A549 (cell line): ENCODE results near the gene PSAPL1. TPM values are rescaled to one million over a fixed set of nuclear protein-coding genes. Genes with fewer than 3 reads are reported as not detected.
A peak's percentile ranks its signal among the peaks of the same experiment; 100 is the strongest.

Source experiments
- ATAC-seq, 2 experiments: fragments of 200-7000 bp in 1 of 2; fragments of >200 bp in 1 of 2; cut with Nextera tagmentation in 1 of 2; cut with Tn5 transposase in 1 of 2; 3 replicates each; pipeline versions ENCODE4 v1.8.0 to v1.9.1; 2018 to 2020; ENCODE audit warnings: mild to moderate bottlenecking in 1 of 2, moderate library complexity in 1 of 2
- CTCF ChIA-PET: fragments of 300-600 bp; sonication (Branson Sonifier 250); formaldehyde crosslinking; extraction: SDS; loops from one replicate; lab custom pipeline; 2021; ENCODE audit warnings: antibody characterized with exemption, inconsistent platforms; lab: Yijun Ruan, JAX
- POLR2A ChIA-PET: fragments of 350-600 bp; formaldehyde crosslinking; extraction: SDS; loops from one replicate; lab custom pipeline; 2021; ENCODE audit warnings: antibody characterized with exemption, inconsistent platforms; lab: Yijun Ruan, JAX
- DNase-seq, 2 experiments: peaks; one replicate each; pipeline versions ENCODE4 v3.0.0 to v3.0.0-alpha.2; 2011 to 2016; ENCODE audit warnings: low read depth in 1 of 2, low spot score in 1 of 2
- FAIRE-seq: peaks from 2 replicates; lab custom pipeline; 2011; peaks lifted over from hg19 to GRCh38; lab: Jason Lieb, UNC
- H3K27ac ChIP-seq, 2 experiments: fragments of >200 bp; sonication (Bioruptor Twin); formaldehyde crosslinking; 3 replicates each; pipeline ENCODE4 v1.5.1; 2016 to 2017
- H3K4me1 ChIP-seq: fragments of >200 bp; sonication (Bioruptor Twin); formaldehyde crosslinking; 3 replicates; pipeline ENCODE4 v1.6.1; 2016
- H3K4me2 ChIP-seq: fragments of >200 bp; sonication (Bioruptor Twin); formaldehyde crosslinking; 3 replicates; pipeline ENCODE4 v1.6.1; 2016
- H3K4me3 ChIP-seq: fragments of >200 bp; sonication (Bioruptor Twin); formaldehyde crosslinking; 3 replicates; pipeline ENCODE4 v1.5.1; 2016
- H3K9me3 ChIP-seq: fragments of >200 bp; sonication (Bioruptor Twin); formaldehyde crosslinking; 3 replicates; pipeline ENCODE4 v1.6.1; 2016
- CBX2 ChIP-seq: fragments of 200-600 bp; sonication (generic); IDR thresholded peaks from 2 replicates; pipeline ENCODE4 v1.6.1; 2016; ENCODE audit warnings: low read depth, mild to moderate bottlenecking, borderline replicate concordance
- CBX8 ChIP-seq: fragments of 200-600 bp; sonication (generic); IDR thresholded peaks from 2 replicates; pipeline ENCODE4 v1.6.1; 2016
- CHD4 ChIP-seq: fragments of 200-600 bp; sonication (generic); IDR thresholded peaks from 2 replicates; pipeline ENCODE4 v1.6.1; 2016; ENCODE audit warnings: antibody characterized with exemption, mild to moderate bottlenecking, borderline replicate concordance
- E2F6 ChIP-seq: IDR thresholded peaks from 2 replicates; pipeline ENCODE4 v1.6.1; 2012; ENCODE audit warnings: low read depth, borderline replicate concordance
- EP300 ChIP-seq, 2 experiments: fragments of >200 bp; sonication (Bioruptor Twin); formaldehyde crosslinking; IDR thresholded peaks; 2 replicates in 1 of 2; 3 replicates in 1 of 2; pipeline ENCODE4 v1.6.1; 2016 to 2017
- ESRRA ChIP-seq: fragments of 150-350 bp; IDR thresholded peaks from 2 replicates; pipeline ENCODE4 v1.6.1; 2014; ENCODE audit warnings: mild to moderate bottlenecking, low read length, borderline replicate concordance
- FOSL2 ChIP-seq, 2 experiments: fragments of 450-650 bp in 1 of 2; fragments of >200 bp in 1 of 2; sonication (Bioruptor Twin) in 1 of 2; formaldehyde crosslinking; IDR thresholded peaks; 2 replicates each; pipeline versions ENCODE4 v1.5.0 to v1.6.1; 2016 to 2020; ENCODE audit warnings: mild to moderate bottlenecking in 1 of 2, moderate library complexity in 1 of 2
- GATA3 ChIP-seq: IDR thresholded peaks from 2 replicates; pipeline ENCODE4 v1.6.1; 2012; ENCODE audit warnings: borderline replicate concordance
- HOXB13 ChIP-seq: fragments of 250-450 bp; sonication (Bioruptor Pico); IDR thresholded peaks from 2 replicates; pipeline ENCODE4 v1.5.0; 2020; ENCODE audit warnings: low read depth, mild to moderate bottlenecking, moderate library complexity
- JUN ChIP-seq, 2 experiments: fragments of >200 bp; sonication (Bioruptor Twin); formaldehyde crosslinking; IDR thresholded peaks; 2 replicates in 1 of 2; 3 replicates in 1 of 2; pipeline ENCODE4 v1.6.1; 2016 to 2017
- JUNB ChIP-seq: fragments of >200 bp; sonication (Bioruptor Twin); formaldehyde crosslinking; IDR thresholded peaks from 2 replicates; pipeline ENCODE4 v1.6.1; 2016
- KDM1A ChIP-seq: fragments of 200-600 bp; sonication (generic); IDR thresholded peaks from 2 replicates; pipeline ENCODE4 v1.6.1; 2016; ENCODE audit warnings: low read depth, mild to moderate bottlenecking
- MAFK ChIP-seq: fragments of 450-650 bp; IDR thresholded peaks from 2 replicates; pipeline ENCODE4 v1.6.1; 2014; ENCODE audit not compliant: partially characterized antibody
- MAX ChIP-seq: IDR thresholded peaks from 2 replicates; pipeline ENCODE4 v1.6.1; 2012
- MAZ ChIP-seq: fragments of 150-350 bp; IDR thresholded peaks from 2 replicates; pipeline ENCODE4 v1.6.1; 2014; ENCODE audit warnings: antibody characterized with exemption, low read depth, low read length, borderline replicate concordance
- MYC ChIP-seq: IDR thresholded peaks from 2 replicates; pipeline ENCODE4 v1.6.1; 2012; ENCODE audit warnings: mild to moderate bottlenecking, inconsistent platforms, low read length, improper control_type of control experiment, borderline replicate concordance
- NFE2L2 ChIP-seq: fragments of 150-350 bp; conservative IDR thresholded peaks from 2 replicates; pipeline ENCODE4 v1.6.1; 2014; ENCODE audit warnings: low read length
- NPAS2 ChIP-seq: fragments of 250-450 bp; sonication (Bioruptor Pico); IDR thresholded peaks from 2 replicates; pipeline ENCODE4 v1.8.0; 2022; ENCODE audit warnings: mild to moderate bottlenecking, moderate library complexity, borderline replicate concordance
- NR3C1 ChIP-seq: fragments of >200 bp; sonication (Bioruptor Twin); formaldehyde crosslinking; IDR thresholded peaks from 3 replicates; pipeline ENCODE4 v1.6.1; 2017
- POLR2A ChIP-seq: IDR thresholded peaks from 2 replicates; pipeline ENCODE4 v1.6.1; 2012; ENCODE audit warnings: mild to moderate bottlenecking, low read length
- RARB ChIP-seq: fragments of 250-450 bp; sonication (Bioruptor Pico); IDR thresholded peaks from 2 replicates; pipeline ENCODE4 v1.8.0; 2021; ENCODE audit warnings: mild to moderate bottlenecking, moderate library complexity
- RFX5 ChIP-seq: fragments of 450-650 bp; IDR thresholded peaks from 2 replicates; pipeline ENCODE4 v1.7.1; 2014; ENCODE audit warnings: antibody characterized with exemption, mild to moderate bottlenecking, moderate library complexity
- RNF2 ChIP-seq: fragments of 200-600 bp; sonication (generic); IDR thresholded peaks from 2 replicates; pipeline ENCODE4 v1.6.1; 2016; ENCODE audit warnings: low read depth, mild to moderate bottlenecking, antibody characterized with exemption, moderate library complexity, borderline replicate concordance
- SMC3 ChIP-seq: fragments of >200 bp; sonication (Bioruptor Twin); formaldehyde crosslinking; IDR thresholded peaks from 3 replicates; pipeline ENCODE4 v1.6.1; 2018; ENCODE audit warnings: inconsistent platforms
- TFCP2L1 ChIP-seq: fragments of 250-450 bp; sonication (Bioruptor Pico); IDR thresholded peaks from 2 replicates; pipeline ENCODE4 v1.5.0; 2021; ENCODE audit warnings: mild to moderate bottlenecking
- TP53 ChIP-seq: fragments of 250-450 bp; sonication (Bioruptor Pico); IDR thresholded peaks from 2 replicates; pipeline ENCODE4 v1.5.0; 2021; ENCODE audit warnings: mild to moderate bottlenecking, moderate library complexity
- USF2 ChIP-seq: fragments of 450-650 bp; IDR thresholded peaks from 2 replicates; pipeline ENCODE4 v1.6.1; 2014; ENCODE audit warnings: antibody characterized with exemption
- ZC3H11A ChIP-seq: fragments of 450-650 bp; IDR thresholded peaks from 2 replicates; pipeline ENCODE4 v1.6.1; 2014; ENCODE audit warnings: antibody characterized with exemption, mild to moderate bottlenecking
- ZNF302 ChIP-seq: fragments of 250-450 bp; sonication (Bioruptor Pico); IDR thresholded peaks from 2 replicates; pipeline ENCODE4 v1.9.0; 2021; ENCODE audit warnings: inconsistent platforms, mild to moderate bottlenecking, moderate library complexity
- WGBS: methylation state at CpG from one replicate; pipeline ENCODE4 v1.1.6; 2017; ENCODE audit errors: missing lambda C conversion rate; 5-methylcytosine and 5-hydroxymethylcytosine counted together
- polyA plus RNA-seq, 4 experiments: library from polyadenylated mRNA; depleted of rRNA in 3 of 4; stranded (reverse); fragments of >200 nt; fragmentation: RNase III in 1 of 4; extraction: RNeasy Plus Mini Kit Qiagen cat#74134 plus additional on column Dnase treatment in 1 of 4; gene quantifications; 2 replicates in 3 of 4; 3 replicates in 1 of 4; pipeline ENCODE4 v1.2.3, GENCODE V29; 2011 to 2017
- TF ChIP-seq, protein P1 (sequence below): fragments of 250-450 bp; sonication (Bioruptor Pico); IDR thresholded peaks from 2 replicates; pipeline ENCODE4 v1.5.0; 2021; ENCODE audit warnings: mild to moderate bottlenecking, moderate library complexity, borderline replicate concordance
- TF ChIP-seq, protein P2 (sequence below): IDR thresholded peaks from 2 replicates; pipeline ENCODE4 v1.6.1; 2012

The PSAPL1 gene
- polyA plus RNA-seq, 2 of the 4 experiments (the other 2 are of a cell fraction): 0.04 to 0.05 TPM

GRCh38 chr4:7451800-7452199 lies 17.1 kb upstream of the PSAPL1 start:
- DNase-seq (no peak), ATAC-seq (0 out of 6 replicates have a peak, but pooled peaks have one; percentile 23 to 33), FAIRE-seq (no peak)
- POLR2A ChIA-PET: no interaction called here
- Histone ChIP-seq H3K4me1 (no peaks in the 10 kb centered on the region), H3K27ac (no peak overlapping the region), H3K9me3 (no peaks in the 10 kb centered on the region), H3K4me3 (no peak overlapping the region), H3K4me2 (no peak overlapping the region)
- CTCF ChIA-PET: interaction anchor here (0.9 kb wide), 1 partner anchor 232 kb away, joined by 4 read pairs; no protein-coding TSS in a partner anchor
- TF ChIP-seq GATA3 (no peak), KDM1A (no peak), MYC (no peak), E2F6 (no peak), EP300 (IDR thresholded peaks at IDR 0.05) (no peak), JUNB (no peak), RARB (CRISPR knock-in tag) (no peak), RNF2 (no peak), SMC3 (no peak), NR3C1 (no peak), MAFK (no peak), FOSL2 (IDR thresholded peaks at IDR 0.05) (no peak), FOSL2 (CRISPR knock-in tag; IDR thresholded peaks at IDR 0.05) (no peak), MAZ (no peak), ESRRA (no peak), NFE2L2 (no peak), HOXB13 (no peak), TP53 (no peak)
- TF ChIP-seq, protein P1, sequence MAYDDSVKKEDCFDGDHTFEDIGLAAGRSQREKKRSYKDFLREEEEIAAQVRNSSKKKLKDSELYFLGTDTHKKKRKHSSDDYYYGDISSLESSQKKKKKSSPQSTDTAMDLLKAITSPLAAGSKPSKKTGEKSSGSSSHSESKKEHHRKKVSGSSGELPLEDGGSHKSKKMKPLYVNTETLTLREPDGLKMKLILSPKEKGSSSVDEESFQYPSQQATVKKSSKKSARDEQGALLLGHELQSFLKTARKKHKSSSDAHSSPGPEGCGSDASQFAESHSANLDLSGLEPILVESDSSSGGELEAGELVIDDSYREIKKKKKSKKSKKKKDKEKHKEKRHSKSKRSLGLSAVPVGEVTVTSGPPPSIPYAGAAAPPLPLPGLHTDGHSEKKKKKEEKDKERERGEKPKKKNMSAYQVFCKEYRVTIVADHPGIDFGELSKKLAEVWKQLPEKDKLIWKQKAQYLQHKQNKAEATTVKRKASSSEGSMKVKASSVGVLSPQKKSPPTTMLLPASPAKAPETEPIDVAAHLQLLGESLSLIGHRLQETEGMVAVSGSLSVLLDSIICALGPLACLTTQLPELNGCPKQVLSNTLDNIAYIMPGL (CRISPR knock-in tag): no peak
- TF ChIP-seq, protein P2, sequence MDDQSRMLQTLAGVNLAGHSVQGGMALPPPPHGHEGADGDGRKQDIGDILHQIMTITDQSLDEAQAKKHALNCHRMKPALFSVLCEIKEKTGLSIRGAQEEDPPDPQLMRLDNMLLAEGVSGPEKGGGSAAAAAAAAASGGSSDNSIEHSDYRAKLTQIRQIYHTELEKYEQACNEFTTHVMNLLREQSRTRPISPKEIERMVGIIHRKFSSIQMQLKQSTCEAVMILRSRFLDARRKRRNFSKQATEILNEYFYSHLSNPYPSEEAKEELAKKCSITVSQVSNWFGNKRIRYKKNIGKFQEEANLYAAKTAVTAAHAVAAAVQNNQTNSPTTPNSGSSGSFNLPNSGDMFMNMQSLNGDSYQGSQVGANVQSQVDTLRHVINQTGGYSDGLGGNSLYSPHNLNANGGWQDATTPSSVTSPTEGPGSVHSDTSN: no peak
- 81% methylated on average over 6 of the region's 6 CpGs for WGBS

GRCh38 chr4:7451434-7451789 lies 16.7 kb upstream of the PSAPL1 start:
- ATAC-seq (peak in 1 of 2 experiments; percentile 40; a peak in 2 of 6 replicates), FAIRE-seq (no peak), DNase-seq (no peak)
- POLR2A ChIA-PET: no interaction called here
- CTCF ChIA-PET: interaction anchor here (0.9 kb wide), 1 partner anchor 232 kb away, joined by 4 read pairs; no protein-coding TSS in a partner anchor
- no CpG with 5 or more reads among the region's 2 CpGs for WGBS
- Histone ChIP-seq H3K9me3 (no peaks in the 10 kb centered on the region), H3K27ac (no peak overlapping the region), H3K4me2 (no peak overlapping the region), H3K4me3 (no peak overlapping the region), H3K4me1 (no peaks in the 10 kb centered on the region)
- TF ChIP-seq ZNF302 (CRISPR knock-in tag): no peak
- TF ChIP-seq CBX8: no peak
- TF ChIP-seq, protein P2: no peak
- no peak for TF ChIP-seq NFE2L2
- TF ChIP-seq SMC3: no peak
- no peak for TF ChIP-seq JUN (IDR thresholded peaks at IDR 0.05)
- TF ChIP-seq EP300 (IDR thresholded peaks at IDR 0.05): no peak
- no peak for TF ChIP-seq NPAS2 (CRISPR knock-in tag)
- no peak for TF ChIP-seq MYC
- no peak for TF ChIP-seq RFX5
- no peak for TF ChIP-seq JUNB
- no peak for TF ChIP-seq POLR2A
- no peak for TF ChIP-seq TP53
- no peak for TF ChIP-seq MAX
- TF ChIP-seq USF2: no peak
- no peak for TF ChIP-seq TFCP2L1 (CRISPR knock-in tag)
- no peak for TF ChIP-seq CBX2
- no peak for TF ChIP-seq CHD4
- no peak for TF ChIP-seq E2F6
- TF ChIP-seq ZC3H11A: no peak
